Stimulated activated CD8-positive, alpha-beta memory T cell treated with anti-CD3 and anti-CD28 coated beads, Interleukin-4, amount 100 ng/mL, for 24 hours (primary cell): ENCODE measurements around the gene BABAM2.
"Not testable (repeated sequence)": the region's sequence is repeated elsewhere in the genome, so short reads cannot be mapped to it uniquely, and the experiment has no call there.

ENCODE experiments used
- DNase-seq: peaks from one replicate; pipeline ENCODE4 v3.0.0-alpha.2; 2020; ENCODE audit warnings: low read depth

The BABAM2 gene

GRCh38 chr2:27978761-27979160 lies 88.2 kb downstream of the BABAM2 start:
- DNase-seq, result not testable (repeated sequence)

- DNase-seq, result no peak
These were observed 89.7 kb downstream of the BABAM2 start for GRCh38 chr2:27980242-27980641.

- no peak for DNase-seq
These were observed 93.6 kb downstream of the BABAM2 start for GRCh38 chr2:27984153-27984552.

- DNase-seq, result no peak
These were observed 97.8 kb downstream of the BABAM2 start for GRCh38 chr2:27988306-27988705.

- DNase-seq, result no peak
These were observed 98.2 kb downstream of the BABAM2 start for GRCh38 chr2:27988718-27989117.

- no peak for DNase-seq
These were observed 98.6 kb downstream of the BABAM2 start for GRCh38 chr2:27989149-27989548.

GRCh38 chr2:27990030-27990590 lies 99.6 kb downstream of the BABAM2 start:
- no peak for DNase-seq

- no peak for DNase-seq
These were observed 100.6 kb downstream of the BABAM2 start for GRCh38 chr2:27991146-27991545.

GRCh38 chr2:27992787-27993401 lies 102.4 kb downstream of the BABAM2 start:
- DNase-seq, result no peak

- no peak for DNase-seq
These were observed 102.9 kb downstream of the BABAM2 start for GRCh38 chr2:27993402-27993787.

- DNase-seq, result no peak
These were observed 103.6 kb downstream of the BABAM2 start for GRCh38 chr2:27993950-27994728.

GRCh38 chr2:27996156-27996922 lies 105.8 kb downstream of the BABAM2 start:
- no peak for DNase-seq

GRCh38 chr2:28000287-28000686 lies 109.8 kb downstream of the BABAM2 start:
- no peak for DNase-seq

- DNase-seq, result no peak
These were observed 111.7 kb downstream of the BABAM2 start for GRCh38 chr2:28002181-28002580.

GRCh38 chr2:28004086-28004485 lies 113.6 kb downstream of the BABAM2 start:
- DNase-seq, result no peak

- no peak for DNase-seq
These were observed 119.2 kb downstream of the BABAM2 start for GRCh38 chr2:28009732-28010131.

- no peak for DNase-seq
These were observed 120.8 kb downstream of the BABAM2 start for GRCh38 chr2:28011322-28011737.

- DNase-seq, result not testable (repeated sequence)
These were observed 127.9 kb downstream of the BABAM2 start for GRCh38 chr2:28018474-28018873.

GRCh38 chr2:28019521-28019920 lies 129.0 kb downstream of the BABAM2 start:
- DNase-seq, result not testable (repeated sequence)

- DNase-seq, result no peak
These were observed 131.4 kb downstream of the BABAM2 start for GRCh38 chr2:28021898-28022297.

- DNase-seq, result no peak
These were observed 134.6 kb downstream of the BABAM2 start for GRCh38 chr2:28025123-28025522.

- not testable (repeated sequence) for DNase-seq
These were observed 135.7 kb downstream of the BABAM2 start for GRCh38 chr2:28026230-28026629.

- DNase-seq, result no peak
These were observed 137.5 kb downstream of the BABAM2 start for GRCh38 chr2:28028025-28028424.
